Kidney capillary endothelial cell (primary cell): ENCODE data around the gene MRPL36.

Experiments used
- DNase-seq: peaks from one replicate; pipeline ENCODE4 v3.0.0-alpha.2; 2018; ENCODE audit warnings: low spot score

The MRPL36 gene

DNA sequence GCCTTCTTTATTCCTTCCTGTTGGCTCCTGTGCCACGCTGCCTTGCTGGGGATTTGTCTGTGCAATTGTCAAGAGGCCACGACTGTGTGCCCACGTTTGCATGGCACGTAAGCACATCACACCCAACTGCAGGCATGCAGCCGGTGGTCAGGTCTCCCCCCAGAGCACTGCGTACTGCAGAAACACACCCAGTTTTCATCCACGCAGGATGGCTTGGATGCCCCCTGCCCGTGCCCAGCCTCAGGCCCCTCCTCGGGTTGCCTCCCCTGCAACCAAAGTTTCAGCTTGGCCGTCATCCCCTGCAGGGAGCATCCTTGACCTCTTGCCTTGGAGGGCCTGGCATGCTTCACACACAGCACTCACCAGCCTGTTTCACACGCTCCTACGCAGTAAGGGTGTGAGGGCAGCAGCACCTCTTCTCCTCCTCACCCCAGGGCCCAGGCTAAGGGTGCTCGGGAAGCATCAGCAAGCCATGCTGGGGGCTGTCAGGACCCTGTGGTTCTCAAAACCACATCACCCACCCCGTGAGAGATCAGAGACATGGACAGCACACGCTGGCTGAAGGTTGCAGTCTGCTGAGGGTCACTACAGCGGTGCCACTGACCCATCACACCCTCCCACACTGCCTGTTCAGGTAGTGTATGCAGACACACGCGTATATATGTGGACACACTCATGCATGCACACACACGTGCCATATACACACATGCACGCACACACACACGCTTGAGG is 3.1 kb downstream of the MRPL36 start:
- DNase-seq = no peak

DNA sequence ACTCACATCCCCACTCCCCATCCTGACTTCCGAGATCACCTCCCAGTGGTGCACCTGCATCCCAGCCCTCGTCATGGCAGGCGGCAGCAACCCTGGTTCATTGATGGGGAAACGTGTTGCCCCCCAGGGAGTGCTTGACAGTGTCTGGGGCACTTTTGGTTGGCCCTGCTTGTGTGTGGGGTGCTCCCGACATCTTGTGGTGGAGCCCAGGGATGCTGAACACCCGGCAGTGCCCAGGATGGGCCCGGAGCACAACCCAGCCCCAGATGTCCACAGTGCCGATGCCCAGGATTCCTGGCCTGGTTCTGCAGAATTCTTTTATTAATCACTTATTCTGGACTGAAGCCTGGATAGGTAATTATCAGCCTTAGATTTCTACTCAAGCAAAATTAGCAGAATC is 3.7 kb downstream of the MRPL36 start:
- DNase-seq = no peak

DNA sequence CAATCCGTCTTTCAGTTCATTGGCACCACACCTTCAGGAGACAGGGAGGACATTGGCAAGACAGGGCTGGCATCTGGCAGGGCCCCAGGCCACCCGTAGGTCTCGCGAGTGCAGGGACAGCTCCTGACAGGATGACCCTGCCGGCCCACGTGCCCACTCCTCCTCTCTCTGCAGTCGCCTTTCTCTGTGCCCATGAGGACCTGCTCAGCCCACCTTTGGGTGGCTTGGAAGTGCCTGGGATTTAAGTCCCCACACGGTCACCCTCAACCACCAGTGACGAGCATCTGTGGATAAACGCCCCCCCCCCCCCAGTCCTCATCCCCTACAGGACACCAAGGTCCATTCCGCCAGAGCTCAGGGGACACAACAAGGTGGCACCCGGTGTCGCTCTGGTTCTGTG is 4.1 kb downstream of the MRPL36 start:
- DNase-seq = no peak

DNA sequence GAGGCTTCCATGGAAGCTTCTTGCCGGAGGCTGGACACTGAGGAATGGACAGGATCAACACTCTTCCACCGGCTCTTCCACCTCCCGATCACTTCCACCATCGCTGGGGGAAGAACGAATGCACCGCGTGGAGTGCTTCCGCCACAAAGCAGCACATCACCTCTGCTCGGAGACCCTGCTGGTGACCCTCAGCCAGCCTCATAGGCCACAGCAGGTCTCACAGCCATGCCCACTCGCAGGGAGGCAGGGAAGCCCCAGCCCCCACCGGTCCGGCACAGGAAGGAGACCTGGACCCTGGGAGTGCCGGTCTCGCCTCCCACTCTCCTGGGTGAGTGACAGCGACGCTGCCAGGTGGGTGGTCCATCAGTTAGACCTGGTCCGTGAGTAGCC is 4.7 kb downstream of the MRPL36 start:
- no peak for DNase-seq

DNA sequence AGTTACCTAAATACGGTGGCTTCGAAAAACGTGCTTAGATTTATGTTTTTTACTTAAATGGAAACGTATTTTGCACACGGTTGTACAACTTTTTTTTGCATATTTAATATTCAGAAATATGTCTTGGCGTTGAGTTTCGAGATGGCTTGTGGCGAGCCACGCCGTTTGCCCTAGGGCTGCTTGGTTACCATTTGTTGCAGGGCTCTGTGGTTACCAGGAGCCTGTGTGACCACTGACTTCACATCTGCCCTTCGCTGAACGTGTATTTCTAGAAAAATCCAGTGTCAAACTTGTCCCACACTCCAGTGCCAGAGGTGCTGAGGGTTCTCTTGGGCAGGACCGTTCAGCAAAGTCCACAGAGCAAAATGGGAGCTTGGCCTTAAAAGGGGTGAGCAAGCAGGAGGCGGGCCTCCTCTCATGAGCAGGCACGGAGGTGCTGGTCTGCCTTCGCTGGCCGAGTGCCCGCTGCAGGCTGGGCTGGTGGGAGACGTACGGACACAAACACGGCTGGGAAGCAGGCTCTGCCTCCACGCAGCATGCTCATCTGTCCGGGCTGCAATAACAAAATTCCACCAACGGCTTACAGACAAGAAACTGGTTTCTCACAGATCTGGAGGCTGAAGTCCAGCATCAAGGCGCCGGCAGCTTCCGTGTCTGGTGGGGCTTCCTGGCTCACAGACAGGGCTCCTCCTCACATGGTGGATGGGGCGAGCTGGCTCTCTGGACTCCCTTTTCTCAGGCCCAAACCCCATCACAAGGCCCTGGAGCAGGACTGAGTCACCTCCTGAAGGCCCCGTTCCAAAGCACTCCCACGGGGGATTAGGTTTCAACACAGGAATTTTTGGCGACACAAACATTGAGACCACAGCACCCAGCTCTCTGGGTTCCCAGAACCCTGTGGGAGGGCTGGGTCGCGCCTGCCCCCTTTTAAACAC is 5.4 kb downstream of the MRPL36 start:
- no peak for DNase-seq

DNA sequence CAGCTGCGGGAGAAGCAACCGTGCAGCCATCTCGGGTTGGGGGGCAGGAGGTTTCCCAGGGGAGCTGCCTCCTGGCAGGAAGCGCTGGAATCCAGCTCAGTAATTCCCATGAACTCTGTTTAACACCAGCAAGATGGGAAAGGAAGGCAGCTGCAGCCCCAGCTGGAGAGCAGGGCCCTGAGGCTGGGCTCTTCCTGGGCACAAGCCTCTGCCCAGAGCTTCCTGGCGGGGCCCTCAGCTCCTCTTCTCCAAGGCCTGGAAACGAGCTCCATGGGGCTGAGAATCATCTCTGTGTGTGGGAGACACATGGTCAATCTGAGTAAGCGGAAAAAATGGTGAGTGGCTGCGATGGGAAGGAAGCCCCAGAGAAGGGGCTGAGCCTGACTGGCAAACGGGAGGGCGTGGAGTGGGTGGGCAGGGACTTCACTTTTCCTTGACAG is 6.3 kb downstream of the MRPL36 start:
- peak; percentile 16 for DNase-seq

DNA sequence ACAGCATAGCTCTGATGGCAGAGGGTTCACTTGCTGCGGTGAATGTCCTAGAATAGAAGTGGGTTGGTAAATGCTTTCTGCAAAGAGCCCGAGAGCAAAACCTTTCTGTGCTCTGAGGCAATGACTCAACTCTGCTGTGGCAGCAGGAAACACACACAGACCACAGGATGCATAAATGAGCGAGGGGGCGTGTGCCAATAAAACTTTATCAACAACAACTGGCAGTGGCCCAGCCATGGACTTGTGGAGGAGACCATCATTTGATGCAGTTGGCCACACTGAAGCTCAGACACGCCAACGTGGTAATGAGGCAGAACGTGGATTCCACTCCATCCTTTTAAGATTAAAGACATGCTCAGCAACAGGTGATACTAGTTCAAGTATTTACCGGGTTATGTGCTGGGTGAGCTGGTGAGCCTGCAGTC is 6.8 kb downstream of the MRPL36 start:
- DNase-seq = peak; percentile 86

DNA sequence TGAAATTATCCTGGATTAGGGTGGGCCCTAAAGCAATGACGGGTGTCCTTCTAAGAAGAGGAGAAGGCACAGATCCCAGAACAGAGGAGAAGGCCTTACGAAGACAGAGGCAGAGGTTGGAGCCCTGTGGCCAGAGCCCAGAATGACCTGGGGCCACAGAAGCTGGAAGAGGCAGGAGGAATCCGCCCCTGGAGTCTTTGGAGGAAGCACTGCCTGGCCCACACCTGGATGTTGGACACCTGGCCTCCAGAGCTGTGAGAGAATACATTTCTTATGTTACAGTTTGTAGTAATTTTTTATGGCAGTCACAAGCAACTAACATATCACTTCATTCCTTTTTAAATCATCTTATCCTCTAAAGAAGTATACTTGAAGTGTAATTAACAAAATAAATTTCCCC is 8.5 kb downstream of the MRPL36 start:
- DNase-seq = no peak

DNA sequence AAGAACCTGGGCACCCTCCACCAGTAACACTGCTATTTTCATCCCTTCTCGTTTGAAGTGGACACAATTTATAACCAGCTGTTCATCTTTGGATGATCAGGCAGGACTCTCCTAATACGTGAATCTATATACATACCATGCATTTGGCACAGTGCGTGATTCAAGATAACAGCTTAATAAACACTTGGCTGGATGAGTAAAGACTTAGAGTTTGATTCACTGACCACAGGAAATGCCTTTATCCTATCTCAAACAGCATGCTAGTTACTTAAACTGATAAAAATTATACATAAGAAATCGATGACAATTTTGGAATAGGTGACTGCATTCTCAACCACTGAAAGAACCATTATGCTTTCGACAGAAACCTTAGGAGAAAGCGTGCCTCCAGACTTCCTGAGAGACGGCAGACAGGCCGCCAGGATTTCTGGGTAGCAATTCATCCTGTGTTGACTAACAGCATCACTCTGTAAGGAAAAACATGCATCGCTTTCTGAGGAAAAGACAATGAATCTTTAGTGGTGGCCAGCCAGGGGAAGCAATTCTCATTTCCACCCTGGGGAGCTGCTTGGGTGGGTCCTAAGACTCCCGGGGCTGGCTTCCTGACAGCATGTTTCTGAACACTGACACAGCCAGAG is 9.7 kb downstream of the MRPL36 start:
- DNase-seq = peak; percentile 96

DNA sequence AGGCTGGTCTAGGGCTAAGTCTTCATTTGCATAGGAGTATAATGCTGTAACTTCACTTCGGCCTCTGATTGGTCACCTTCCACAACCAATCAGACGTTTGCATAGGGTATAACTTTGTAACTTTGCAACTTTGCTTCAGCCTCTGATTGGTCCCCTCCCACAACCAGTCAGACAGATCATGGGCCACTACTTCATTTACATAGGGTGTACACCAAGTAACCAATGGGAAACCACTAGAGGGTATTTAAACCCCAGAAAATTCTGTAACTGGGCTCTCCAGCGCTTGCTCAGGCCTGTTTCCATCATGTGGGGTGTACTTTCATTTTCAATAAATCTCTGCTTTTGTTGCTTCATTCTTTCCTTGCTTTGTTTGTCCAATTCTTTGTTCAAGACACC is 10.2 kb downstream of the MRPL36 start:
- peak; percentile 42 for DNase-seq

DNA sequence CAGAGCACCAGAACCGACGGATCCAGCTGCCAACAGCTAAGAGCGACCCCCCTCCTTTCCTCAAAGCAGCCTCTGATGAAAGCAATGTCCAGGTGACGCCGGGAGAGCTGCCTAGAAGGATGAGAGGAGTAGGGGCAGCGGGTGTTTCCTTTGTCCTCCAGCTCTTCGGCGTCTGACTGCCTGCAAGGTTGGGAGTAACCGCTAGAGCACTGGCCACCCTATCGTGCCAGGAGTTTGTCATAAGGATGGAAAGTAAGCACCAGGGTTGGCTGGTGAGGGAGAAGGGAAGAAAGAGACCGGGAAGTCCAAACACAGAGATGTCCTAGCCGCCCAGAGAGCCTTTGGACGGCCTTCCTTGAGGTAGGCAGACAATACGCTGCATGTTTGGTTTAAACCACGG is 10.8 kb downstream of the MRPL36 start:
- DNase-seq = no peak

DNA sequence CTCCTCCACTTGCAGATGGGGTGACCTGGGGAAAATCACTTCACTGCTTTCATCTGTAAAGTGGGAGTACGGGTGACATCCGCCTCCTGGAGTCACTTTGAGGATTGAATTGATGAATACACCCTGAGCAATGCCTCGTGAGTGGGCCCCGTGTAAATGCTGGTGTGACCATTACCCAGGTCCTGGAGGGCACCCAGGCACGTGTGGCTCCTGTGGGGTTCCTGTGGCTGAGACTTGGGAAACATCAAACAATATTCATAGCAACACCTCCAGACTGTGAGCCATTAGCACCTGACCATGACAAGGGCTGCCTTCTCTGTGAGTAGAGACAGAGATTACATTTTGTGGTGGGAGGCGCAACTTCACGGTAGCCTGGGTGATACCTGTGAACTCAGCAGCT is 11.4 kb downstream of the MRPL36 start:
- DNase-seq = no peak

DNA sequence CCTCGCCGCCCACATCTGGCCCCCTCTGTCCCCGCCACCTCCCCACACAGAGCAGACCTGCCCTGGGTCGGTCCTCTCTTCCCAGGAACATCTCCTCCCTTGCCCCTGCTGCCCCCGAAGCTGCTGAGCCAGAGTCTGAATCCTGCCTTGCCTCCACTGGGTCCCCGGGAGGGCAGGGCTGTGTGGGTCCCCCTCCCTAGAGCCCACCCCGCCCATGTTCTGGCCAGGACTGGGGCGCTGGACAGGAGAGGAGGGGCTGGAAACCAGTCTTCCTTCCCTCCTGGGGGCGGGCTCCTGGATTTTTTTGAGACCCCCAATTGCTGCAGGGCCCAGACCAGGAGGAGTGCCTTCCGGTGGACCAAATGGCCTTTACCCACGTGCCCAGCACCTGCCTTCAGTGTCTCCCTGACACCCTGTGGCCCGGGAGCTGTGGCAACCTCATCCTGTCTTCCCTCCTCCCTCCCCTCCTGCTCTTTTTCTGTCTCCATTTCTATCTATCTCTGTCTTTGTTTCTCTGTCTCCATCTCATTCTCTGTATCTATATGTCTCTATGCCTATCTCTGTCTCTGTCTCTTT is 12.1 kb downstream of the MRPL36 start:
- no peak for DNase-seq

DNA sequence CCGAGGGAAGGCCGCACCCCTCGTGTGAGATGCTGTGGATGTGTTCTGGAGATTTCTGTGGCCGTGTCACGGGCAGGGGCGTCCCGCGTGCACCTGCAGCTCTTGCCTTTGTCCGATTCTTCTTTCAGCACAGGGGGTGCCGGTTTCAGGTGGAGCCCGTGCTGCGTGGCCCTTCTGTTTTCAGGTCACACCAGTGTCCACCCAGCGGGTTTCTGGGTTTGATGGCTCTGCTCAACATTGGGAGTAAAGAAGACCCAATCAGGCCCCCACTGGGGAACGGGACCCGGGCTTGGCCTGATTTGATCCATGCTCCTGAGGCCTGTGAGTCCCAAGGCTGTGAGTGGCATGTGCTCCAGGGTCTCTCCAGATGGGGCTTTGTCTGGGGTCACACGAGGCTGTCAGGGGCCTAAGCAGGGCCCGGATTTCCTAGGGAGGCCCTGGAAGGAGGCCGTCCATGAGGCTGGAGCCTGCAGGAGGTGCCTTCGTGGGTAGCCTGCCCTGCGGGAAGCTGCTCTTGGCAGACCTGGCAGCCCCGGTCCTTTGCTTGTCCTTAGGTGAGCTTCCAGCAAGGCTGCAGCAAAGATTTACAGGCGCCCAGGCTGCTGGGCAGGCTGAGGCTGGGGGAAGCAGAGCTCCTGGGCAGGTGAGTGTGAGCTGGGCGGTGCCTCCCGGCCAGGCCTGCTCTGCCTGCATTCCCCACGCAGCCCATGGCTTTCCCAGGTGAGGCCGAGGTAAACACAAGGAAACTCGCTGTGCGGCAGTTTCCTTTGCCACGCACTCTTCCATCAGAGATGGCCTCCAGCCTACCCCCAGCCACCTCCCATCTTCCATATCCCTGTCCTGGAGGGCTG is 12.8 kb downstream of the MRPL36 start:
- DNase-seq = no peak

DNA sequence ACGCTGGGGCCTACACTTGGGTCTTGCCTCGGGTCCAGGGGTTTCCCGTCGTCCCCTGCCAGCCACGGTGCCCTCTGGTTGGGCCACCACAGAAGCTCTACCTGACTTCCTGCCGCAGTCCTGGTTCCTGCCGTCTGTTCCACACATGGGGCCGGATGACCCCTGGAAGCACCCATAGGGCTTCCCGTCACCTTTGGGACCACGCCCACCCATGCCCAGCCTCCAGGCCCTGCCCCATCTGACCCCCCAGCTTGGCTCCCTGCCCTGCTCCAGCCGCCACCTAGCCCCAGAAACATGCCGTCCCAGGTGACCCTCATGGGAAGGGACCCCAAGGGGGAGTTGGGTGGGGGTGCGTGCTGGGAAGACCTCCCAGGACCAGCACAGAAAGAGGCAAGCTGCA is 13.7 kb downstream of the MRPL36 start:
- DNase-seq = no peak

DNA sequence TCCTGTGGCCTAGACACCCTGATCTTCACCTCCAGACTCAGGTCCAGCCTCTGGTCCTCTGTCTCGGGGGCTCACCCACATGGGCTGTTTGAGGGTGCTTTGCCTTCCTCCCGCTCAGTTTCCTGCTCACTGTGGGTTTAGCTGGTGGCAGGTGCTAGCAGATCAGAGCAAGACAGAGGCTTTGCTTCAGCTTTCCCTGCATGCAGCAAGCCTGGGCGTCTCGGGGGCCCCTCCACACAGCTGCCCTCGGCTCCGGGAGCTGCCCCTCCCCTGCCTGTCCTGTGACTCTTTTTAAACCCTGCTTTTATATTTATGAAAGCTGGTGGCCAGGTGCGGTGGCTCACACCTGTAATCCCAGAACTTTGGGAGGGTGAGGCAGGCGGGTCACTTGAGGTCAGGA is 14.6 kb downstream of the MRPL36 start:
- DNase-seq = no peak

DNA sequence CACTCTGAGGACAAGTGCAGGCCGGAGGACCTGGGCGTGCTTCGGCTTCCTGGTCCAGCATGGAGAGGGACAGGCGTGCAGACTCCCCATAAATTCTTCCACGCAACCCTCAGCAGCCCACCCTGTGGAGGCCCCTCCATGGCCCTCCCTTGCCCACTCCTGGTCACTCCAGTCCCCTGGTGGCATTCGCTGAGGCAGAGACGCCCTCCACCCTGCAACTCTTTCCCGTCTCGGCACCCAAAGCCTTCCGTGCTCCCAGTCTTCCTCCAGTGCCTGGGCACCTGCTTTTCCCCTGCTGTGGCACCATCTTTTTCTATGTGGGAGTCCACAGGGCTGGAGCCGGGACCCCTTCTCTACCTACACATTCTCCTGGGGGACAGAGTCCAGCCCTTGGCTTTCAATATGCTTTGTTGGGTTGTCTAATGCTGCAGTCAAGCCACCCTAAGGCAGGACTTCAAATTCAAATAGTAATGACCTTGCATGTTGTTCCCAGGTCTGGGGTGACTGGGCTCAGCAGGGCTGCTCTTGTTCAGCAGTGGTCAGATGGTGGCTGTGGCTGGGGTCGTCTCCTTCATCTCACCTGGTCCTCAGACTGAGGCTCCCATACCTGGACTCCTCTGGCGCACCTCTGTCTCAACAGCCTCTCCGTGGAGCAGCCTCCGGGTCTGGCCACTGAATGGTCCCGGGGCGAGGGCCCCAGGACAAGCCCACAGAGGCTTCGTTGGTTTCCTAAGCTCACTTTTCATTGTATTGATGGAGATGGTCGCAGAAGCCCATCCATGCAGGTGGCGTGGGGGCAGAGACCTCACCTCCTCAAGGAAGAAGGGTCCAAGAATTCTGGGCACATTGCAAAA is 15.2 kb downstream of the MRPL36 start:
- no peak for DNase-seq

DNA sequence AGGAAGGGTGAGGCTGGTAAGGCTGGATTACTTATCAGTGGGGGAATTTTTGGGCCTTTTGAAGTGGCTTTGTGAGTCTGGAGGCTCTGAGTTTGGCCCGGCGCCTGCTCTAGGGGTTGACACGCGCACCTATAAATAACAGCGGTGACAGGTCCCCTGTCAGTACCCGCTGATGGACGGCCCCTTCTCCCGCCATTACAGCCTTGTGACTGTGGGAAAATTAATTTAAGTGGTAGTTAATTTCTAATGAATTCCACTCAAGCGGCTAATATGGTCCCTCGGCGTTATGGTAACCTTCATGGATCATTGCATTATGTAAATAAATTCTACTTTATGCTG is 16.5 kb downstream of the MRPL36 start:
- no peak for DNase-seq

DNA sequence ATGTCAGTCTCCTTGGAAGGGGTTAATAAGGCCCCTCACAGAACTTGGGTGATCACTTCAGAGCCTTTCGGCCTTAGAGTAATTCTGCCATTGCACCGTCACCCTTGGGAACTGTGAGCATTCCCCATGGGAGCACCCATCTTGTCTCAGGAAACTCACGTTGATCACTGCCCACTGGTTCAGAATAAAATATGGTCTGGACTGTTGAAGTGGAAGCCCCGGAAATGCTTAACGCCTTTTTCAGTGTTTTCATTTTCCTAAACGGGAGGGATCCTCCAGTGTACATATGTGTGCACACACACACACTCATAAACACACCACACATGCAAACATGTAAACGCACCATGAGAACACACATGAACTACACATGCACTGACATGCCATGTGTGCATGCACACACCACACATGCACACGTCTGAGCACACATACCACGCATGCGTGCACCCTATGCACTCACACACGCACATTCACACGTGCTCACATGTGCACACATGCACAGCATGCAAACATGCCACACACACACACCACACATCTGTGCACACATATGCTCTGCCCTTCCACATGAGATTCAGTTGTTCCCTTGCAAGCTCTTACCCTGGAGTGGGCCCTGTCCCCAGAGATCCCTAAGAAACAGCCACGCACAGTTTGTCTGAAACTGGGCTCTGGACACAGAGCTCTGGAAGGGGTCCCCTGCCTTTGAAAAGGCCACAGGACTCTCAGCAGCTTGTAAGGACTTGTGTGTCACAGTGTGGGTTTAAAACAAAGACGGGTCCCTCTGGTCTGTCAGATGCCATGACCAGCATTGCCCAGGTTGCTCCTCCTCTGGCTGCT is 17.0 kb downstream of the MRPL36 start:
- DNase-seq = no peak
